GM12878 (cell line): ENCODE data around the gene NAT8L. TPM values are rescaled to one million over a fixed set of nuclear protein-coding genes. Genes with fewer than 3 reads are reported as not detected.
A peak's percentile ranks its signal among the peaks of the same experiment; 100 is the strongest.

Source experiments
- ATAC-seq: fragments of 200-7000 bp; cut with Tn5 transposase; 3 replicates; pipeline ENCODE4 v1.9.1; 2020; ENCODE audit warnings: mild to moderate bottlenecking, moderate library complexity
- BruUV-seq: library from RNA; stranded (reverse); fragments of 400-500 nt; replicated peaks from 2 replicates; lab custom pipeline; 2021; lab: Mats Ljungman, UMichigan
- CTCF ChIA-PET: fragments of 300-600 bp; sonication (Branson Sonifier 250); formaldehyde crosslinking; extraction: SDS; loops from one replicate; lab custom pipeline; 2021; ENCODE audit warnings: inconsistent platforms; lab: Yijun Ruan, JAX
- POLR2A ChIA-PET: fragments of 350-600 bp; formaldehyde crosslinking; extraction: SDS; loops from one replicate; lab custom pipeline; 2021; ENCODE audit warnings: inconsistent platforms; lab: Charles Lee
- RAD21 ChIA-PET: fragments of 300-600 bp; sonication (Branson Sonifier 250); formaldehyde crosslinking; loops from one replicate; lab custom pipeline; 2023; ENCODE audit warnings: antibody characterized with exemption; ENCODE audit not compliant: unreplicated experiment; lab: Charles Lee
- SMC1A ChIA-PET: fragments of 300-600 bp; sonication (Branson Sonifier 250); formaldehyde crosslinking; loops from one replicate; lab custom pipeline; 2023; ENCODE audit not compliant: unreplicated experiment, uncharacterized antibody; lab: Charles Lee
- DNase-seq: peaks from one replicate; pipeline ENCODE4 v3.0.0-alpha.2; 2011; ENCODE audit warnings: low read depth, low spot score
- FAIRE-seq: peaks from 3 replicates; lab custom pipeline; 2011; peaks lifted over from hg19 to GRCh38; lab: Jason Lieb, UNC
- H2AFZ ChIP-seq: 2 replicates; pipeline ENCODE4 v1.6.0; 2011; ENCODE audit warnings: low read depth, low read length, control low read depth; ENCODE audit not compliant: control insufficient read depth
- H3K27ac ChIP-seq: 2 replicates; pipeline ENCODE4 v1.5.1; 2011; ENCODE audit warnings: control low read depth; ENCODE audit not compliant: control insufficient read depth, insufficient read depth
- H3K27me3 ChIP-seq, 2 experiments: replicated peaks in 1 of 2; 2 replicates each; pipeline versions ENCODE4 v1.6.0 to v1.6.1; 2011; ENCODE audit warnings: low read length in 1 of 2; ENCODE audit not compliant: control insufficient read depth in 2 of 2, insufficient read depth in 2 of 2
- H3K36me3 ChIP-seq, 2 experiments: 2 replicates each; pipeline ENCODE4 v1.5.1; 2011; ENCODE audit warnings: low read length in 1 of 2; ENCODE audit not compliant: control insufficient read depth in 2 of 2, insufficient read depth in 2 of 2
- H3K4me1 ChIP-seq: 2 replicates; pipeline ENCODE4 v1.6.1; 2011; ENCODE audit warnings: mild to moderate bottlenecking, low read length, moderate library complexity, mixed read lengths; ENCODE audit not compliant: control insufficient read depth, insufficient read depth
- H3K4me2 ChIP-seq: 2 replicates; pipeline ENCODE4 v1.6.0; 2011; ENCODE audit warnings: control low read depth; ENCODE audit not compliant: control insufficient read depth, insufficient read depth
- H3K4me3 ChIP-seq: fragments of 200-600 bp; sonication (generic); 2 replicates; pipeline ENCODE4 v1.5.1; 2016
- H3K79me2 ChIP-seq: 2 replicates; pipeline ENCODE4 v1.6.0; 2011; ENCODE audit warnings: low read length; ENCODE audit not compliant: control insufficient read depth, insufficient read depth
- H3K9ac ChIP-seq: 2 replicates; pipeline ENCODE4 v1.8.0; 2011; ENCODE audit warnings: low read length, control low read depth, mixed read lengths; ENCODE audit not compliant: control insufficient read depth, insufficient read depth
- H3K9me3 ChIP-seq: replicated peaks from 3 replicates; pipeline ENCODE4 v1.5.1; 2011; ENCODE audit warnings: mild to moderate bottlenecking, low read length; ENCODE audit not compliant: control insufficient read depth, insufficient read depth
- H4K20me1 ChIP-seq: 2 replicates; pipeline ENCODE4 v1.6.0; 2011; ENCODE audit not compliant: control insufficient read depth, insufficient read depth
- ESRRA ChIP-seq: IDR thresholded peaks from 2 replicates; pipeline ENCODE4 v1.6.1; 2012; ENCODE audit warnings: mild to moderate bottlenecking, low read length, improper control_type of control experiment
- KDM1A ChIP-seq: fragments of 200-600 bp; sonication (generic); IDR thresholded peaks from 2 replicates; pipeline ENCODE4 v1.6.1; 2016; ENCODE audit warnings: borderline replicate concordance
- MLLT1 ChIP-seq: fragments of 450-650 bp; IDR thresholded peaks from 2 replicates; pipeline ENCODE4 v1.6.1; 2016; ENCODE audit warnings: mild to moderate bottlenecking
- PAX8 ChIP-seq: fragments of 450-650 bp; IDR thresholded peaks from 2 replicates; pipeline ENCODE4 v1.6.1; 2017; ENCODE audit warnings: mild to moderate bottlenecking, moderate library complexity
- RFX5 ChIP-seq: IDR thresholded peaks from 2 replicates; pipeline ENCODE4 v1.6.1; 2011; ENCODE audit warnings: low read depth, low read length, improper control_type of control experiment
- RUNX3 ChIP-seq: IDR thresholded peaks from 2 replicates; pipeline ENCODE4 v1.6.1; 2012; ENCODE audit warnings: low read length, inconsistent platforms
- TCF3 ChIP-seq: IDR thresholded peaks from 2 replicates; pipeline ENCODE4 v1.6.1; 2012; ENCODE audit warnings: low read depth, mild to moderate bottlenecking, low read length, borderline replicate concordance; ENCODE audit not compliant: insufficient read depth
- WGBS: methylation state at CpG from one replicate; pipeline ENCODE4 v1.1.6; 2016; ENCODE audit warnings: low lambda C conversion rate; ENCODE audit not compliant: insufficient replicate concordance, insufficient coverage; ENCODE audit errors: missing lambda C conversion rate; 5-methylcytosine and 5-hydroxymethylcytosine counted together
- in situ Hi-C: fragments of 300-500 bp; cut with MboI; formaldehyde crosslinking; loops from 9 replicates; pipeline ENCODE4 v1.14.3; 2018; ENCODE audit warnings: mixed read lengths
- intact Hi-C: fragments of 100-400 bp; cut with micrococcal nuclease; formaldehyde crosslinking; loops from one replicate; pipeline ENCODE4 v1.14.2; 2022; ENCODE audit not compliant: unreplicated experiment
- polyA plus RNA-seq, 11 experiments: library from polyadenylated mRNA; depleted of rRNA in 4 of 11; unstranded in 6 of 11; stranded (reverse) in 5 of 11; fragments of >200 nt; fragmentation: Nextera tagmentation in 4 of 11; fragmentation: Illumina TruSeq in 1 of 11; extraction: Ambion mirVana in 4 of 11; extraction: Trizol in 1 of 11; gene quantifications; 1 replicate in 1 of 11; 2 replicates in 10 of 11; pipeline versions ENCODE4 v1.2.1 to v1.2.3, GENCODE V29; 2011 to 2016; ENCODE audit warnings: inconsistent platforms in 2 of 11, missing spikeins in 2 of 11, low read depth in 1 of 11
- total RNA-seq, 4 experiments: library from RNA; depleted of rRNA in 3 of 4; stranded (reverse); fragments of >200 nt in 3 of 4; fragmentation: Illumina TruSeq in 1 of 4; extraction: Trizol in 1 of 4; gene quantifications; 2 replicates each; pipeline versions ENCODE4 v1.2.1 to v1.2.3, GENCODE V29; 2013 to 2021

NAT8L gene
- total and polyA plus RNA-seq, 10 of the 15 experiments (the other 5 are each of a cell fraction or from before 2014, with no cell fraction given), result 0.01 to 0.31 (median 0.11) TPM; not detected in 5

- Histone ChIP-seq H3K79me2 (peaks cover 35% of the 10 kb centered on the region), H3K4me3 (peak overlapping the region; percentile 95), H3K27ac (0 out of 2 replicates have a peak overlapping the region, but pooled peaks have one; percentile 94), H3K4me1 (peaks cover 5% of the 10 kb centered on the region), H2AFZ (peak overlapping the region; percentile 95), H3K9me3 (no peaks in the 10 kb centered on the region), H3K27me3 (no peaks in the 10 kb centered on the region), H3K4me2 (peak overlapping the region; percentile 17), H4K20me1 (no peaks in the 10 kb centered on the region)
- POLR2A ChIA-PET, result interaction anchor here (0.8 to 1.4 kb wide), 4 partner anchors 13 to 132 kb away, joined by 3 to 5 read pairs (median 4); no protein-coding TSS in a partner anchor
- CTCF ChIA-PET, result interaction anchor here (0.6 to 1.0 kb wide), 3 partner anchors 14 to 261 kb away, joined by 3 read pairs; no protein-coding TSS in a partner anchor
- in situ Hi-C loops, result no loop called here
- BruUV-seq, result TSS peak; percentile 53
- intact Hi-C loops, result loop anchor here (10.0 kb wide), 1 partner anchor 175 kb away; no protein-coding TSS in a partner anchor
- DNase-seq (no peak), FAIRE-seq (peak; percentile 52)
- SMC1A ChIA-PET, result no interaction called here
- WGBS, result 11% methylated on average over 23 of the region's 23 CpGs
- TF ChIP-seq MLLT1 (0 out of 2 replicates have a peak, but pooled peaks have one; percentile 40), PAX8 (no peak), RUNX3 (peak; percentile 27; the same call in 1 of the 2 replicates), TCF3 (no peak), RFX5 (no peak), KDM1A (no peak), ESRRA (no peak)
- TF ChIP-seq, all 136 proteins: peak for 2
- peaks cover 0 to 6% of the 10 kb centered on the region in 2 experiments; a peak in 1 of 4 replicates for H3K36me3 ChIP-seq
- peak; percentile 47 for ATAC-seq
- peak overlapping the region; percentile 83; the same call in 1 of the 2 replicates for H3K9ac ChIP-seq
- RAD21 ChIA-PET, result interaction anchor here (0.7 to 1.4 kb wide), 3 partner anchors 136 to 403 kb away, joined by 3 to 4 read pairs (median 3); no protein-coding TSS in a partner anchor
Observed at GRCh38 chr4:2009651-2010233, 49.4 kb upstream of the NAT8L start.
